Cardiac fibroblast (primary cell): ENCODE results near the gene TMEM92.

ENCODE experiments used
- DNase-seq, 2 donors: peaks; one replicate each; pipeline versions ENCODE4 v3.0.0 to v3.0.0-alpha.2; 2010; ENCODE audit warnings: low read depth in 2 of 2
- H3K4me3 ChIP-seq, 2 donors: replicated peaks in 1 of 2; 1 replicate in 1 of 2; 2 replicates in 1 of 2; pipeline ENCODE4 v1.5.1; 2011; ENCODE audit warnings: low read depth in 2 of 2, low read length in 2 of 2, mild to moderate bottlenecking in 2 of 2, moderate library complexity in 1 of 2
- CTCF ChIP-seq: IDR thresholded peaks from one replicate; pipeline ENCODE4 v1.5.1; 2011; ENCODE audit warnings: low read depth, mild to moderate bottlenecking, low read length, inconsistent platforms

TMEM92 gene

GRCh38 chr17:50276588-50277356 lies 2.5 kb downstream of the TMEM92 start:
- no peak overlapping the region for H3K4me3 ChIP-seq
- no peak for DNase-seq
- no peak for TF ChIP-seq CTCF

- no peak for DNase-seq
- H3K4me3 ChIP-seq, result no peak overlapping the region
- TF ChIP-seq CTCF, result no peak
These were observed 3.1 kb downstream of the TMEM92 start for GRCh38 chr17:50277357-50277754.

DNA sequence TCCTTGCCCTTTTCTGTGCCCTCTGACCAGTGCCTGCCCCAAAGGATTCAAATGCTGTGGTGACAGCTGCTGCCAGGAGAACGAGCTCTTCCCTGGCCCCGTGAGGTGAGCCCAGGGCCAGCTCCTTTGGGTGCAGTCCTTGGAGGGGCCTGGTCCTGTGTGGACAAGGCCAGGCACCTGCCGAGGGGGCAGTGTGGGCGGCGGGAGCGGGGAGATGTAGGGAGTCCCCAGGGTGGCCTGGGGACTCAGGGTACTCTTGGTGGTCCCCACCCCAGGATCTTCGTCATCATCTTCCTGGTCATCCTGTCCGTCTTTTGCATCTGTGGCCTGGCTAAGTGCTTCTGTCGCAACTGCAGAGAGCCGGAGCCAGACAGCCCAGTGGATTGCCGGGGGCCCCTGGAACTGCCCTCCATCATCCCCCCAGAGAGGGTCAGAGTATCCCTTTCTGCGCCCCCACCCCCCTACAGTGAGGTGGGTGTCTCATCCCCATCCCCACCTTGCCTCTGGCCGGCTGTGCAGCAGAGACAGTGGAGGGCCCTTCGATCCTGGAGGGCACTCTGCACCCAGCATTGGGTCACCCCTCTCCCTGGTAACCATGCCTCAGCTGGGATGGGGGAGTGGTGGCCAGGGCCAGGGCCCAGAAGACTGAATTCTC lies 4.4 kb downstream of the TMEM92 start:
- no peak overlapping the region for H3K4me3 ChIP-seq
- DNase-seq, result no peak
- no peak for TF ChIP-seq CTCF

GRCh38 chr17:50279181-50279526 lies 4.9 kb downstream of the TMEM92 start:
- no peak for TF ChIP-seq CTCF
- H3K4me3 ChIP-seq, result no peak overlapping the region
- DNase-seq, result peak in 1 of 2 donors; percentile 41

GRCh38 chr17:50279639-50280038 lies 5.4 kb downstream of the TMEM92 start:
- TF ChIP-seq CTCF, result no peak
- no peak for DNase-seq
- H3K4me3 ChIP-seq, result no peak overlapping the region

DNA sequence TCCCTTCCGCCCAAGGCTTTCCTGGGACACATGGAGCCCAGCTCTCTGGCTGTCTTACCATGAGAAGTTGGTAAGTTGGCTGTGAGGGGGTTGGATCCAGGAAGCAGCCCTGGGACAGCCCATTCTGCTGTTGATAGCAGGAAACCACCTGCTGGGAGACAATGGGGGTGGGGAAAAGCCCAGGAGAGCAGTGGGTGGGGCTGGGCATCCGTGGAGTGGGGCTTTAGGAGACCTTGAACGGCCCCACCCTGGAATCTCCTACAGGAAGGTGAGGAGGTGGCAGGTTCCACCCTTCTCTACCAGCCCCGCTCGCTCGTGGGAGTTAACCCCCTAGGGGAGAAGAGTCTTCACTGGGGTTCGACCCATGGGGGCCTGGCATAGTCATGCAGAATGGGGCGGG lies 5.8 kb downstream of the TMEM92 start:
- no peak for TF ChIP-seq CTCF
- H3K4me3 ChIP-seq, result no peak overlapping the region
- DNase-seq, result no peak
